Activated naive CD8-positive, alpha-beta T cell treated with anti-CD3 and anti-CD28 coated beads, Interleukin-2, amount 50 U/mL, for 24 hours (primary cell): ENCODE data around the gene ABLIM2.

Source experiments
- ATAC-seq: fragments of 150-1000 bp; cut with Tn5 transposase; one replicate; pipeline ENCODE4 v1.10.0; 2021
- DNase-seq: peaks from one replicate; pipeline ENCODE4 v3.0.0; 2021
- H3K27ac Mint-ChIP-seq: one replicate; pipeline ENCODE4 v1.8.0; 2021; ENCODE audit warnings: mild to moderate bottlenecking, mixed read lengths
- H3K27me3 Mint-ChIP-seq: one replicate; pipeline ENCODE4 v1.8.0; 2021; ENCODE audit warnings: mixed read lengths
- H3K36me3 Mint-ChIP-seq: one replicate; pipeline ENCODE4 v1.8.0; 2021; ENCODE audit warnings: low read depth, mixed read lengths
- H3K4me1 Mint-ChIP-seq: one replicate; pipeline ENCODE4 v1.8.0; 2021; ENCODE audit warnings: mixed read lengths
- H3K4me3 Mint-ChIP-seq: one replicate; pipeline ENCODE4 v1.8.0; 2021; ENCODE audit warnings: mild to moderate bottlenecking, moderate library complexity, mixed read lengths
- H3K9me3 Mint-ChIP-seq: one replicate; pipeline ENCODE4 v1.8.0; 2021; ENCODE audit warnings: mixed read lengths

The ABLIM2 gene

GRCh38 chr4:8076023-8076422 lies 82.6 kb downstream of the ABLIM2 start:
- Mint-ChIP-seq H3K4me1 (no peaks in the 10 kb centered on the region), H3K36me3 (no peaks in the 10 kb centered on the region), H3K27ac (no peak overlapping the region), H3K9me3 (no peaks in the 10 kb centered on the region), H3K27me3 (peaks cover 7% of the 10 kb centered on the region), H3K4me3 (no peak overlapping the region)
- ATAC-seq (no peak), DNase-seq (no peak)

- ATAC-seq (no peak), DNase-seq (no peak)
- no peaks in the 10 kb centered on the region for H3K36me3 Mint-ChIP-seq
- no peak overlapping the region for H3K27ac Mint-ChIP-seq
- H3K9me3 Mint-ChIP-seq, result no peaks in the 10 kb centered on the region
- H3K4me1 Mint-ChIP-seq, result no peaks in the 10 kb centered on the region
- H3K27me3 Mint-ChIP-seq, result peaks cover 7% of the 10 kb centered on the region
- H3K4me3 Mint-ChIP-seq, result no peak overlapping the region
These were observed 85.3 kb downstream of the ABLIM2 start for GRCh38 chr4:8073206-8073863.

- Mint-ChIP-seq H3K27me3 (peaks cover 7% of the 10 kb centered on the region), H3K27ac (no peak overlapping the region), H3K4me3 (no peak overlapping the region), H3K36me3 (no peaks in the 10 kb centered on the region), H3K4me1 (no peaks in the 10 kb centered on the region), H3K9me3 (no peaks in the 10 kb centered on the region)
- DNase-seq (no peak), ATAC-seq (no peak)
These were observed 86.2 kb downstream of the ABLIM2 start for GRCh38 chr4:8072235-8072968.

- H3K9me3 Mint-ChIP-seq, result no peaks in the 10 kb centered on the region
- no peak overlapping the region for H3K27ac Mint-ChIP-seq
- DNase-seq, result no peak
- peaks cover 7% of the 10 kb centered on the region for H3K27me3 Mint-ChIP-seq
- H3K36me3 Mint-ChIP-seq, result no peaks in the 10 kb centered on the region
- H3K4me1 Mint-ChIP-seq, result no peaks in the 10 kb centered on the region
- no peak for ATAC-seq
- no peak overlapping the region for H3K4me3 Mint-ChIP-seq
These were observed 86.8 kb downstream of the ABLIM2 start for GRCh38 chr4:8071766-8072165.

- Mint-ChIP-seq H3K9me3 (no peaks in the 10 kb centered on the region), H3K4me1 (no peaks in the 10 kb centered on the region), H3K27ac (no peak overlapping the region), H3K4me3 (no peak overlapping the region), H3K27me3 (peaks cover 7% of the 10 kb centered on the region), H3K36me3 (no peaks in the 10 kb centered on the region)
- ATAC-seq (no peak), DNase-seq (no peak)
These were observed 87.6 kb downstream of the ABLIM2 start for GRCh38 chr4:8070736-8071718.

GRCh38 chr4:8069102-8069752 lies 89.4 kb downstream of the ABLIM2 start:
- H3K27ac Mint-ChIP-seq, result no peak overlapping the region
- DNase-seq (no peak), ATAC-seq (no peak)
- H3K4me1 Mint-ChIP-seq, result no peaks in the 10 kb centered on the region
- peaks cover 2% of the 10 kb centered on the region for H3K36me3 Mint-ChIP-seq
- peaks cover 6% of the 10 kb centered on the region for H3K9me3 Mint-ChIP-seq
- H3K27me3 Mint-ChIP-seq, result peaks cover 7% of the 10 kb centered on the region
- no peak overlapping the region for H3K4me3 Mint-ChIP-seq

- DNase-seq, result no peak
- H3K27me3 Mint-ChIP-seq, result peaks cover 7% of the 10 kb centered on the region
- H3K36me3 Mint-ChIP-seq, result peaks cover 2% of the 10 kb centered on the region
- peaks cover 16% of the 10 kb centered on the region for H3K9me3 Mint-ChIP-seq
- H3K4me3 Mint-ChIP-seq, result no peak overlapping the region
- ATAC-seq, result no peak
- H3K4me1 Mint-ChIP-seq, result no peaks in the 10 kb centered on the region
- no peak overlapping the region for H3K27ac Mint-ChIP-seq
These were observed 90.4 kb downstream of the ABLIM2 start for GRCh38 chr4:8067945-8068896.

GRCh38 chr4:8067274-8067936 lies 91.2 kb downstream of the ABLIM2 start:
- Mint-ChIP-seq H3K27me3 (peaks cover 1% of the 10 kb centered on the region), H3K4me1 (no peaks in the 10 kb centered on the region), H3K9me3 (peaks cover 17% of the 10 kb centered on the region), H3K4me3 (no peak overlapping the region), H3K27ac (no peak overlapping the region), H3K36me3 (peaks cover 2% of the 10 kb centered on the region)
- DNase-seq (no peak), ATAC-seq (no peak)

- no peak for DNase-seq
- Mint-ChIP-seq H3K9me3 (peaks cover 17% of the 10 kb centered on the region), H3K4me3 (no peak overlapping the region), H3K36me3 (peaks cover 2% of the 10 kb centered on the region), H3K4me1 (no peaks in the 10 kb centered on the region), H3K27me3 (peaks cover 1% of the 10 kb centered on the region), H3K27ac (no peak overlapping the region)
- no peak for ATAC-seq
These were observed 92.2 kb downstream of the ABLIM2 start for GRCh38 chr4:8066336-8066931.

GRCh38 chr4:8063974-8064563 lies 94.5 kb downstream of the ABLIM2 start:
- no peak for ATAC-seq
- Mint-ChIP-seq H3K27me3 (no peaks in the 10 kb centered on the region), H3K4me3 (no peak overlapping the region), H3K27ac (no peak overlapping the region), H3K36me3 (peaks cover 2% of the 10 kb centered on the region), H3K9me3 (peaks cover 17% of the 10 kb centered on the region), H3K4me1 (no peaks in the 10 kb centered on the region)
- DNase-seq, result no peak

- H3K36me3 Mint-ChIP-seq, result peaks cover 2% of the 10 kb centered on the region
- DNase-seq, result no peak
- no peak overlapping the region for H3K27ac Mint-ChIP-seq
- H3K27me3 Mint-ChIP-seq, result no peaks in the 10 kb centered on the region
- ATAC-seq, result no peak
- no peaks in the 10 kb centered on the region for H3K4me1 Mint-ChIP-seq
- peaks cover 17% of the 10 kb centered on the region for H3K9me3 Mint-ChIP-seq
- H3K4me3 Mint-ChIP-seq, result no peak overlapping the region
These were observed 97.0 kb downstream of the ABLIM2 start for GRCh38 chr4:8061573-8061972.

GRCh38 chr4:8061145-8061544 lies 97.5 kb downstream of the ABLIM2 start:
- H3K27me3 Mint-ChIP-seq, result no peaks in the 10 kb centered on the region
- ATAC-seq (no peak), DNase-seq (no peak)
- no peaks in the 10 kb centered on the region for H3K4me1 Mint-ChIP-seq
- H3K36me3 Mint-ChIP-seq, result peaks cover 2% of the 10 kb centered on the region
- H3K9me3 Mint-ChIP-seq, result peaks cover 17% of the 10 kb centered on the region
- H3K27ac Mint-ChIP-seq, result no peak overlapping the region
- H3K4me3 Mint-ChIP-seq, result no peak overlapping the region
